Measurements from ENCODE around the gene OLR1.
"Not testable (repeated sequence)": the region's sequence is repeated elsewhere in the genome, so short reads cannot be mapped to it uniquely, and the experiment has no call there.

DNA sequence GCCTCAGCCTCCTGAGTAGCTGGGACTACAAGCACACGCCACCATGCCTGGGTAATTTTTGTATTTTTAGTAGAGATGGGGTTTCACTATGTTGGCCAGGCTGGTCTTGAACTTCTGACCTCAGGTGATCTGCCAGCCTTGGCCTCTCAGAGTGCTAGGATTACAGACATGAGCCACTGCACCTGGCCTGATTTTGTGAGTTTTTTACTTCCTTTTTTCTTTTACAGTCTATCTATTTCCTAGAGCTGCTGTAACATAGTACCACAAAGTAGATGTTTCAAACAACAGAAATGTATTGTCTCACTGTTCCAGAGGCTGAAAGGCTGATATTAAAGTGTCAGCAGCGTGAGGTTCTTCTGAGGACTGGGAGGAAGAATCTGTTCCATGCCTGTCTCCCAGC, 32.6 kb upstream of the OLR1 start:
- TF ChIP-seq, protein P1, sequence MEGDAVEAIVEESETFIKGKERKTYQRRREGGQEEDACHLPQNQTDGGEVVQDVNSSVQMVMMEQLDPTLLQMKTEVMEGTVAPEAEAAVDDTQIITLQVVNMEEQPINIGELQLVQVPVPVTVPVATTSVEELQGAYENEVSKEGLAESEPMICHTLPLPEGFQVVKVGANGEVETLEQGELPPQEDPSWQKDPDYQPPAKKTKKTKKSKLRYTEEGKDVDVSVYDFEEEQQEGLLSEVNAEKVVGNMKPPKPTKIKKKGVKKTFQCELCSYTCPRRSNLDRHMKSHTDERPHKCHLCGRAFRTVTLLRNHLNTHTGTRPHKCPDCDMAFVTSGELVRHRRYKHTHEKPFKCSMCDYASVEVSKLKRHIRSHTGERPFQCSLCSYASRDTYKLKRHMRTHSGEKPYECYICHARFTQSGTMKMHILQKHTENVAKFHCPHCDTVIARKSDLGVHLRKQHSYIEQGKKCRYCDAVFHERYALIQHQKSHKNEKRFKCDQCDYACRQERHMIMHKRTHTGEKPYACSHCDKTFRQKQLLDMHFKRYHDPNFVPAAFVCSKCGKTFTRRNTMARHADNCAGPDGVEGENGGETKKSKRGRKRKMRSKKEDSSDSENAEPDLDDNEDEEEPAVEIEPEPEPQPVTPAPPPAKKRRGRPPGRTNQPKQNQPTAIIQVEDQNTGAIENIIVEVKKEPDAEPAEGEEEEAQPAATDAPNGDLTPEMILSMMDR (IDR thresholded peaks at IDR 0.05), result not testable (repeated sequence)
- not testable (repeated sequence) for TF ChIP-seq POLR2A (IDR thresholded peaks at IDR 0.05)
